ENCODE measurements around the gene TPRX2.
"Not testable (repeated sequence)": the region's sequence is repeated elsewhere in the genome, so short reads cannot be mapped to it uniquely, and the experiment has no call there.

TPRX2 gene, protein sequence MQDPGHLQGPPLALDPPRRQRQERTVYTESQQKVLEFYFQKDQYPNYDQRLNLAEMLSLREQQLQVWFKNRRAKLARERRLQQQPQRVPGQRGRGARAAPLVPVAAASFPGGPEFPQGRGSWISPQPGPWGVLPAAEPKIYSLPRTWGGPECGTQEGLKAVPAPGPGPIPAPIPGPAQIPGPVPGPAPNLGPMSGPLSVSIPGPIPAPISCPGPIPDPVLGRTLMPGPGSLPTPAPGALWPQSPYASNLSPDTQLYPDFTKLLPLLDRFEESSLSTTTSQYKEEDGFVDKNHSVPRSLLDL

DNA sequence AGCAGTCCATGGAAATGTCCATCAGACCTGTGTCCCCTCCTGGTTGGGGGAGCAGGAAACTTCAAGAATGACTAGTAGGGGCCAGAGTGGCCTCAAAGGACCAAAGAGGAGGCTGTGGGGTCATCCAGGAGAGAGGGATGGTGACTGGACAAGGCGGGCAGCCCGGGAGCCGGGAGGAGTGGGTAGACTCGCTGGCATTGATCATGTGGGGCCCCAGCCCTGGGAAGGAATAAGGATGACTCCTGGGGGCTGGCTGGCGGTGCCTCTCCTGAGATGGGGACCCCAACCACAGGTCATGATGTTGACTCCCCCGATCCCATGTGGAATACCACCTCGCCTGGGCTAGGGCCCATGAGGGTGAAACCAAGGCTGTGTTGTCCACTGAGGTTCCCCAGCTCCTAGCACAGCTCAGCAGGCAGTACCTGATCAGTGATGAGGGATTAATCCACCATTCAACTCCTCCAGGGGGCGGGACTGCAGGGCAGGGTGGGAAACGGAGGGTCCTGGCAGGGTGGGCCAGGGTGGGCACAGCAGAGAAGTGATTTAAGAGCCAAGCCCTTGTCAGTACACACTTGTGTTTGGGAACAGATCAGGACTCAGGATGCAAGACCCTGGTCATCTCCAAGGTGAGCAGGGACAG lies at the start of gene TPRX2:
TPRX2 (plus strand) TSS at position 590 of the 640 bp plus-strand sequence; CDS start at position 602, 12 bp downstream.
- not testable (repeated sequence) for DNase-seq

DNA sequence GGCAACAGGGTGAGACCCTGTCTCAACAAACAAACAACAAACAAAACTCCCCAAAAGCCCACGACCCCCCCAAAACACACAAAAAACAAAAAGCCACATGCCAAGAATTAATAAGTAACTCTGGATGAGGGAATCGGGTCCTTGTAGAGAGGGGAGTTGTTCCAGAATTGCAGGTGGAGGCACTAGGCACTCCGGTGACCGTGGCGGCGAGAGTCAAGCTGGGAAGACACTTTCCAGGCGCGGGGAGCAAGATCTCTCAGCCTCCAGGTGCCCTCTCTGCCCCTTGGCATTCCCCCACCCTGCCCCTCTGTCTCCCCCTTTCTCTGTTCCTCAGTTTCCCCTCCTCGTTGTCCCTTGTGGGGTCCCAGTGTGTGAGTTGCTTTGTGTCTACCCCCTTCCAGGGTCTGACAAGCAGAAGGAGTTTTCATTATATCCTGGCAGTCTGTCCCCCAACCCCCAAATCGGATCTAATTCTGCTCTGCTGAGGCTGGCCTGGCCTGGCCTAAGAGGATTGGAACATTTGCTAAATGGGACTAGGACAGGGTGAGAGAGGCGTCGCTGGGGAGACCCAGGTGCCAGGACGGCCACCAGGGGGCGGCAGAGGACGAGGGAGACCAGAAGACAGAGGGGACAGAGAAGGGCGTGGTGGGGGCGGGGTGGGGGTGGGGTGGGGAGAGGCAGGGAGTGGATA lies 45.6 kb upstream of the TPRX2 start:
- peak; percentile 86 for DNase-seq

DNA sequence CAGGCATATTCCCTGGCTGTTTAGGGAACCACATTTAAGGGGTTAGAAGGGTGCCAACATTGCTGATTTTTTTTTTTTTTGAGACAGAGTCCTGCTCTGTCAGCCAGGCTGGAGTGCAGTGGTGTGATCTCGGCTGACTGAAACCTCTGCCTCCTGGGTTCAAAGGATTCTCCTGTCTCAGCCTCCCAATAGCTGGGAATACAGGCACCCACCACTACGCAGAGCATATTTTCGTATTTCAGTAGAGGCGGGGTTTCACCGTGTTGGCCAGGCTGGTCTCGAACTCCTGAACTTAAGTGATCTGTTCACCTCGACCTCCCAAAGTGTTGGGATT lies 45.1 kb upstream of the TPRX2 start:
- DNase-seq, result no peak

DNA sequence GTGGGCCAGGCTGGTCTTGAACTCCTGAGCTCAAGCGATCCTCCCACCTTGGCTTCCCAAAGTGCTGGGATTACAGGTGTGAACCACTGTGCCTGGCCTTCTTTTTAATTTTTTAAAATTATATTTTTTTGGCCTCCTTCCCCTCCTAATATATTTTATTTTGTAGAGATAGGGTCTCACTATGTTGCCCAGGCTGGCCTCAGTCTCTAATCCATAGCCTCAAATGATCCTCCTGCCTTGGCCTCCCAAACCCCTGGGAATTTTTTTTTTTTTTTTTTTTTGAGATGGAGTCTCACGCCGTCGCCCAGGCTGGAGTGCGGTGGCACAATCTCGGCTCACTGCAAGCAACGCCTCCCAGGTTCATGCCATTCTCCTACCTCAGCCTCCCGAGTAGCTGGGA lies 42.8 kb upstream of the TPRX2 start:
- not testable (repeated sequence) for DNase-seq

DNA sequence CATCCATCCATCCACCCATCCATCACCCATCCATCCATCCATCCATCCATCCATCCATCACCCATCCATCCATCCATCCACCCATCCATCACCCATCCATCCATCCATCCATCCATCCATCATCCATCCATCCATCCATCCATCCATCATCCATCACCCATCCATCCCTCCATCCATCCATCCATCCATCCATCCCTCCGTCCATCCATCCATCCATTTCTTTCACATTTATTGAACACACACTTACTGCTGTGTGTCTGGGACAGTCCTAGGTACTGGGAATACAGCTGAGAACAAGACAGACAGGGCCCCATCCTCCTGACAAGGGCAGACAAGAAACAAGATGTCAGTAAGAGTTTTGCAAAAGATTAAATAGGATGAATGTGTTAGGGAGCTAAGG lies 40.8 kb upstream of the TPRX2 start:
- DNase-seq, result not testable (repeated sequence)

DNA sequence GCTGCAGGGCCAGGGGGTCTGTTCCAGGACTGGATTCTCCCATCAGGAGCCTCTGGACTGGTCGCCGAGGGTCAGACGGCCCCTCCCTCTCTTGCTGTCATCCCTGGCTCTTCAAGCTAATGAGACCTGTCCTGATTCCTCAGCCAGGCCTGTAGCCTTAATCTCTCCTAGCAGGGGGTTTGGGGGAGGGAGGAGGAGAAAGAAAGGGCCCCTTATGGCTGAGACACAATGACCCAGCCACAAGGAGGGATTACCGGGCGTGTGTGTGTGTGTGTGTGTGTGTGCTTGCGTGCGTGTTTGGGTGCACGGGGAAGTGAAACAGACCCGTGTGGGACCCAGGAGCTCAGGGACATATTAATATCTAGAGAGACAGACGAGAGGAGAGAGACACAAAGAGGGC lies 39.2 kb upstream of the TPRX2 start:
- DNase-seq, result no peak

DNA sequence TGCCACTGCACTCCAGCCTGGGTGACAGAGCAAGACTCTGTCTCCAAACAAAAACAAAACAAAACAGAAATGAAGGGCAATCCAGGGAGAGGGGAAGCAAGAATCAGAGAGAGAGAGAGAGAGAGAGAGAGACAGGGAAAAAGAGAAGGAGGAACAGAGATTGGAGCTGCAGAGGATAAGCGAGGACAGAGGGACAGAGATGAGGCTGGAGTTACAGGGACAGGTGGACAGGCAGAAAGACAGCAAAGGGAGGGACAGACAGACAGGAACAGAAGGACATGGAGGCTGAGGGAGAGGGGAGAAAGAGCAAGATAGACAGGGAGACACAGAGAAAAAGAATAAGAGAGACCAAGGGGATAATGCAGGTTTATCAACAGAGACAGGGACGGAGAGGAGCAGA lies 38.6 kb upstream of the TPRX2 start:
- no peak for DNase-seq

DNA sequence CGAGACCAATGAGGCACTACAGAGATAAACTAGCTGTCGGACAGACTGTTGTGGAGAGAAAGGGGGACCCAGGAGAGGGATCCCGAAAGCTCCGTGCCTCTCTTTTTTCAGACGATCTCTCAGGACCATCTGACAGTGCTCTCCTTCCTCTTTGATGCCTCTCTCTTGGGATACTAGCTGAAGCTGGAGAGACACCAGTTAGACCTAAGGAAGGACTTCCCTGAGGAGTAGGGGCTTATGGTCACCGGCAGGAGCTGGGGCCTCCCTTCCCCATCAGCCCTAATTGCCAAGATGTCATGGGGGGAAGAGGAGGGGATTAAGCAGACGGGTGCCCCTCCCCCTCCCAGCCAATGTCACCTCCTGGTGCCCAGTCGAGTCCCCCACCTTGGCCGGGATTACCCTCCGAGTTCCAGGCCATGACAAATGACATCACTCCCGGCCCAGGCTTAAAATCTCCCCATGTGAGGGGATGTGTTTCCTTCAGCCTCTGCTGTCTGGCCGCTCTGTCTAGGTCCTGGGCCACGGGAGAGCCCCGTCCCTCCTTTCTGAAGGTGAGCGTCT lies 37.5 kb upstream of the TPRX2 start, which contains the start of gene CRX:
CRX (plus strand) TSS at position 478 of the 561 bp plus-strand sequence. CDS start 12,507 bp downstream, outside the sequence.
- DNase-seq, result no peak

DNA sequence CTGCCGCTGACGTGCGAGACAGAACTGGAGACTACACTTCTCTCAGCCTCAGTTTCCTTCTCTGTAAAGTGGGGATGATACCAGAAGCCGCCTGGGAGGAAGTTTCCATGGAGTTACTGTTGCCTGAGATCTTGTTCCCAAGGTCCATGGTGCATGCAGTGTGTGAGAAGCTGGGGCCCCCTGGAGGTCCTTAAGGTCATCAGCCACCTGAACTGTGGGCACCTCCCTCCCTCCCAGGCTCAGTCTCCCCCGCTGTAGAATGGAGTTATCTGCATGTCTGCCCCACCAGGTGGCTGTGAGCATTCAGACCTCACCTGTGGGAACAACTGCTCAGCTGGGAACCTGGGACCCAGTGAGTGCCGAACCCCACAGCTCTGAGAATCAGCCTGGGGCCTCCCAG lies 34.6 kb upstream of the TPRX2 start:
- DNase-seq, result no peak

DNA sequence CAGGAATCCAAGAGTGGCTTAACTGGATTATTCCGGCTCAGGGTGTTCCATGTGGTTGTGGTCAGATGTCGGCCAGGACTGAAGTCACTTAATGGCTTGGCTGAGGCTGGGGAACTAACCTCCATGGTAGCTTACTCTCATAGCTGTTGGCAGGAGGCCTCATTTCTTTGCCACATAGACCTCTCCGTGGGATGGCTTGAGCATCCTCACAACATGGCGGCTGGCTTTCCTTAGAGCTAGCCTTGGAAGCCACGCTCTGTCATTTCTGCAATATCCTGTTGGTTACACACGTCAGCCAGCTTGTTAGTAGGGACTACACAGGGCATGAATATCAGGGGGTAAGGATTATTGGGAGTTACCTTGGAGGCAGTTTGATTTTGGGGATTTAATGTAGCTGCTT lies 32.2 kb upstream of the TPRX2 start:
- DNase-seq, result no peak

DNA sequence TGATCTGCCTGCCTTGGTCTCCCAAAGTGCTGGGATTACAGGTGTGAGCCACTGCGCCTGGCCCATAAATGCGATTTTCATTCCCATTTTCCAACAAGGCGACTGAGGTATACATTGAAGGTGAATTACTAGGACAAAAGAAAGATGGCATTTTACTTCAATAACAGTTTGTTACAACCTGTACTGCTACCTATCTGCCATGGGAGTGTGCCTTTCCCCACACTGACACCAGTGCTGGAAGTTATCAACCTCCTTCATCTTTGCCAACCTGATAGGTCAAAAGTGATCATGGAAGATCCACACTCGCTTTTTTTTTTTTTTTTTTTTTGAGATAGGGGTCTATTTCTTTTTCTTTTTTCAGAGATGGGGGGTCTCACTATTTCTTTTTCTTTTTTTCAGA lies 26.3 kb upstream of the TPRX2 start:
- no peak for DNase-seq

DNA sequence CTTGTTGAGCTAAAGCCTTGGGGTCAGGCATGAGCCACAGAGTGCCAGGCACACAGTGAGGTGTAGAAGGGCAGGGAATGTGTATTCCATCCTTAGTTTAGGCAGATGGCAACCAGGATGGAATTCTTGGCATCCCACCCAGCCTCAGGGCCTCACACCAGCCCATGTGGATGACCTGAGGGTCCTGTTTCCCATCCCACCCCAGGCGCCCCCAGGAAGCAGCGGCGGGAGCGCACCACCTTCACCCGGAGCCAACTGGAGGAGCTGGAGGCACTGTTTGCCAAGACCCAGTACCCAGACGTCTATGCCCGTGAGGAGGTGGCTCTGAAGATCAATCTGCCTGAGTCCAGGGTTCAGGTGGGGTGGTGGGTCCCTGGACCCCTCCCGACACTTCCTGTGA lies 23.0 kb upstream of the TPRX2 start:
- DNase-seq, result no peak

DNA sequence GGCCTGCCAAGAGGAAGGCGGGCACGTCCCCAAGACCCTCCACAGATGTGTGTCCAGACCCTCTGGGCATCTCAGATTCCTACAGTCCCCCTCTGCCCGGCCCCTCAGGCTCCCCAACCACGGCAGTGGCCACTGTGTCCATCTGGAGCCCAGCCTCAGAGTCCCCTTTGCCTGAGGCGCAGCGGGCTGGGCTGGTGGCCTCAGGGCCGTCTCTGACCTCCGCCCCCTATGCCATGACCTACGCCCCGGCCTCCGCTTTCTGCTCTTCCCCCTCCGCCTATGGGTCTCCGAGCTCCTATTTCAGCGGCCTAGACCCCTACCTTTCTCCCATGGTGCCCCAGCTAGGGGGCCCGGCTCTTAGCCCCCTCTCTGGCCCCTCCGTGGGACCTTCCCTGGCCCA lies 19.6 kb upstream of the TPRX2 start:
- DNase-seq, result no peak

DNA sequence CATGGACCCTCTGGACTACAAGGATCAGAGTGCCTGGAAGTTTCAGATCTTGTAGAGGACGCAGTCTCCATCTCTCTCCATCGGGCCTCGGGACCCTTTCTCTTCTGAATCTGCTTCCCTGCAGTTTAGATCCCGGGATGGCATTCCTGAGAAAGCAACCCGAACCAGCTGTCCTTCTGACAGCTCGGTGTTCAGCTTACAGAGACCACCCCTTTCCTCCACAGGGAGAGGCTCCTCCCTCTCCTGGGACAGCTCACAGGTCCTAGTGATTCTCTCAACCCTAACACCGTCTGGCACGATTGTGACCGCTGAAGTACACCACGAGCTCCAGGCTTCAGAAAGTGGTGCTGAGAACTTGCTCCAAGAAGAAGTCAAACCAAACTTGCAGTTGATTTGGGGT lies 19.1 kb upstream of the TPRX2 start:
- no peak for DNase-seq

DNA sequence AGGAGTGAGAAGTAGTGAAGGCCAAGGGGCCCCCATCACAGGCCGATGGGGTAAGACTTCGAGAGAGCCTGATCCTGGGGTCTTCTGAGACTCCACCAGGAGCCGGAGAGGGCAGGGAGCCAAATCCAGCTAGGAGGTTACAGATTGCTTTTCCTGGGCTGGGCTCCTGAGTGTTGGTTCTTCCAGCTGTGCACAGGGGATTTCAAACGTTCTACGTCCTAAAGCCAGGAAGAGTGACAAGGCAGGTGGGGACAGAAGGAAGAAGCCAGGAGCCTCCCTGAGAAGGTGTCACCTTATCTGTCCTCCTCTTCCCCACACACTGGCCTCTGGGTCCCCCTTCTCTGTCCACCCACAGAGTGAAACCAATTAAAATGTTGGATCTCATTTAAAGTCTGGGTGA lies 16.1 kb upstream of the TPRX2 start:
- DNase-seq, result no peak

DNA sequence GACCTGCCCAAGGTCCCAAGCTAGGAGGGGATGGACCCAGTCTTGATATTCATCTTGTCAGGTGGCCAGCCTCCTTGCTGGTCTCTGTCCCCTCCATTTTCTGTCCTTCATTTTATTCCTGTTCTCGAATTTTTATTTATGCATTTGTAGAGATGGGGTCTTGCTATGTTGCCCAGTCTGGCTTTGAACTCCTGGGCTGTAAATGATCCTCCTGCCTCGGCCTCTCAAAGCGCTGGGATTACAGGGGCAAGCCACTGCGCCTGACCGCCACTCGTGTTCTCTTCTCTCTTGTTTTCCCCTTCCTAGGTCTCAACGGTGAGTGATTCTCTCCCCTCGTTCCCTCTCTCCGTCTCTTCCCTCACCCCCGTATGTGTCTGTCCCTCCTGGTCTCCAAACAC lies 10.6 kb upstream of the TPRX2 start:
- no peak for DNase-seq

DNA sequence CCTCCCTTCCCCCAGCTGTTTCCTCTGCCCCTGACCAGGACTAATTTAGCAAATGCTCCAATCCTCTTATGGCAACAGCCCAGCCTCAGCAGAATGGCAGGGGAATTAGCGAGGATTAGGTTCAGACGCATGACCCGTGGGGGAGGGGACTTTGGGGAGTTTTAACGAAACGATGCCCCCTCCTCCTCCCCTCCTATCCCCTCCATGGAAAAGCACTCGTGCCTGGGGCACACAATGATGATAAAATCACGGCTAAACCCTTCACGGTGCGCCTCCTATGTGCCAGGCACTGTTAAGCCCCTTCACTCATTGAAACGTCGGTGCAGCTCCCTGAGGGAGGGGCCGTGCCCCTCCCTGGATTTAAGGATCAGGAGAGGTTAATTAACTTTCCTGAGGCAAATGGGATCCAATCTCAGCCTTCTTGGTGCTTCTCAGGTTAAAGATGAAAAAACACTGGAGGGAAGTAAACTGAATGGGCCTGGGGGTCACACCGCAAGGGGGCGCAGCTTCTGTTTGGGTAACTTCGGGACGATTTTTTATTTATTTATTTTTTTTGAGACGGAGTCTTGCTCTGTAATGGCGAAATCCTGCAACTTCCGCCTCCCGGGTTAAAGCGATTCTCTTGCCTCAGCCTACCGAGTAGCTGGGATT lies 10.1 kb upstream of the TPRX2 start:
- peak; percentile 40 for DNase-seq

DNA sequence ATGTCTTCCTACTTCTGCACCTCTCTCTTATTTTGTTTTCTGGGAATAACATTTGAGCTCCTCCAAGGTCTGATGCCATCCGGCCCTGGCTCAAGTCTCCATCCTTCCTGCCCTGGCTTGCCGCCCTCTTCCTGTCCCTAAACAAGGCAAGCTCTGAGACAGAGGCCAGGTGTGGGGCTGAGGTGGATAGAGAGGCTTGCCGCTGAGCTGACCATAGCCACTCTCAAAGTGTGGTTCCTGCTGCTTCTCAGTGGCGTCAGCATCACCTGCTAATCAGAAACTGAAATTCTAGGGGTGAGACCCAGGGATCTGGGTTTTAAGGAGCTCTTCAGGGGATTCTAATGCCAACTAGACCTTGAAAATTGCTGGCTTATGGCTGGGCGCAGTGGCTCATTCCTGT lies 6.0 kb upstream of the TPRX2 start:
- no peak for DNase-seq

DNA sequence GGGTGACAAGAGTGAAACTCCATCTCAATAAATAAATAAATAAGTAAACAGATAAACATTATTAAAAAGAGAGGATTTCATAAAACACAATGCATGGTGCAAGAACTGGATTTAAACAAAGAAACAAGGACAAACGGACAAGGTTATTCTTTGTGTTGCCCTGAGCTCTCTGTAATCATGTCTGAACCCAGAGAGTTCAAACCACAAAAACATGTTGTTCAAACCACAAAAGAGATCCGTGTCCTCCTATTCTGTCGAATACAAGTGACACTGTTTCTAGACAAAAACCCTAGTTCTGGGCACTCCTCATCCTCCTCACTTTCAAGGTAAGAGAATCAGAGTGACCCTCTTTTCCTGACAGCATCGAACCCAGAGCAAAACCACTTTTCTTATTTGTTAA lies 4.6 kb upstream of the TPRX2 start:
- DNase-seq, result no peak

DNA sequence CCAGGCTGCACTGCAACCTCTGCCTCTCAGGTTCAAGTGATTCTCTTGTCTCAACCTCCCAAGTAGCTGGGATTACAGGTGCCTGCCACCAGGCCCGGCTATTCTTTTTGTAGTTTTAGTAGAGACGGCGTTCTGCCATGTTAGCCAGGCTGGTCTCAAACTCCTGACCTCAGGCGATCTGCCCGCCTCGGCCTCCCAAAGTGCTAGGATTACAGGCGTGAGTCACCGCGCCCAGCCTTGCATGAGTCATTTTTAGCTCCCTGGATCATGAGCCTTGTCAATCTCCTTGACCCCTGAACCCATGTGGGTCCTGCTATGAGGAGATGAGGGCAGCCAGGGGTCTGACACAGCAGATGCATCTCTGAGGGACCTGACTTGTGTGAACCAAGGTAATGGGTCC lies 804 bp upstream of the TPRX2 start:
- not testable (repeated sequence) for DNase-seq

DNA sequence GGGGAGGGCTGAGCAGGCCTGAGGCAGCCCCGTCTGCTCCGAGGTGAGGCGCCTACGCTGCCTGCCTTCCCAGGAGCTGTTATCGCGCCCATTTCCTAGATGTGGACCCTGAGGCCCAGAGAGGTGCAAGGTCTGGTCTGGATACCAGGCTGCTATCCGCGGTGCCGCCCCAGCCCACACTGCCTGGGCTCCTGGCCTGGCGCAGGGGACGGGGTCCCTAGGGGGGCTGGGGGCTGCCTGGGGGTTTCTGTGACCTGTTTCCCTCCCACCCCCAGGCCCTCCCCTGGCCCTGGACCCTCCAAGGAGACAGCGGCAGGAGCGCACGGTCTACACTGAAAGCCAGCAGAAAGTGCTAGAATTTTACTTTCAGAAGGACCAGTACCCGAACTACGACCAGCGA lies 803 bp downstream of the TPRX2 start:
- not testable (repeated sequence) for DNase-seq

DNA sequence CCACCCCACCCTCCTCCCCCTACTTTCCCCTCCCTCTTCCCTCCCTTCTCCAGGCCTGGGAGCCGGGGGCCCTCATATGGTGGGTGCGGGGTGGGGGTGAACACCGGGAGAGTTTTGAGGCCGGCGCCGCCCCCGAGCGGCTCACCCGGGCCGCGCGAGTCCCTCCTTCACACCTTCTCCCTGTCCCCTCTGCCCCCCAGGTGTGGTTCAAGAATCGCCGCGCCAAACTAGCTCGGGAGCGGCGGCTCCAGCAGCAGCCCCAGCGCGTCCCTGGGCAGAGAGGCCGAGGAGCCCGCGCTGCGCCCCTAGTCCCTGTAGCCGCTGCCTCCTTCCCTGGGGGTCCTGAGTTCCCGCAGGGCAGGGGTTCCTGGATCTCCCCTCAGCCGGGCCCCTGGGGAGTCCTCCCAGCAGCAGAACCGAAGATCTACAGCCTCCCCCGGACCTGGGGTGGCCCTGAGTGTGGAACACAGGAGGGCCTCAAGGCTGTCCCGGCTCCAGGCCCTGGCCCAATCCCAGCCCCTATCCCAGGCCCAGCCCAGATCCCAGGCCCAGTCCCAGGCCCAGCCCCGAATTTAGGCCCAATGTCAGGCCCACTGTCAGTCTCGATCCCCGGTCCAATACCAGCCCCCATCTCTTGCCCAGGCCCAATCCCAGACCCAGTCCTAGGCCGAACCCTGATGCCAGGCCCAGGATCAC lies 1.7 kb downstream of the TPRX2 start:
- no peak for DNase-seq

DNA sequence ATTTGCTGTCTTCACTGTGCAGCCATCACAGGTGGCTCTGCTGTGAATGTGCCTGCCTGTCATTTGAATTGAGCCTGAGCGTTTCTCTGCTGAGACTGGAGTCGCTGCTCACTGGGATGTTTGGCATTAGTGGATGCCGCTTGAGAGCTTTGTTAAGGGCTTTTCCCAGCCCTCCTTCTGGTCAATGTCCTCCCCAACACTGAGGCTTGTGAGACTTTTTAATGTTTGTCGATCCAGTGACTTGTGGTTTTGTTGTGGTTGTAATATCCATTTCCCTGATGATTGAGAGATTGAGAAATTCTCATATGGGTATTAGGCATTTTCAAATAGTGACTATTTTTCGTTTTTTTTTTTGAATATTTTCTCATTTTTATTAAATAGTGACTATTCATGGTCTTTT lies 2.6 kb downstream of the TPRX2 start:
- DNase-seq, result no peak

Measured in activated CD4-positive, CD25-positive, alpha-beta regulatory T cell treated with anti-CD3 and anti-CD28 coated beads, Interleukin-2, amount 50 U/mL, for 72 hours (primary cell).